Testis (tissue), 3 donors: ENCODE measurements around the gene SNX8. TPM values are rescaled to one million over a fixed set of nuclear protein-coding genes. Genes with fewer than 3 reads are reported as not detected.

Experiments
- DNase-seq: peaks from one replicate; pipeline ENCODE4 v3.0.0-alpha.2; 2019
- H3K27ac ChIP-seq, 2 donors: fragments of 200-600 bp; sonication (generic); one replicate each; pipeline ENCODE4 v1.5.1; 2019
- H3K27me3 ChIP-seq: fragments of 200-600 bp; sonication (generic); one replicate; pipeline ENCODE4 v1.5.1; 2019
- H3K36me3 ChIP-seq: fragments of 200-600 bp; sonication (generic); one replicate; pipeline ENCODE4 v1.5.1; 2017; ENCODE audit warnings: low read depth; ENCODE audit errors: missing control alignments
- H3K4me1 ChIP-seq: fragments of 200-600 bp; sonication (generic); one replicate; pipeline ENCODE4 v1.5.1; 2019
- H3K4me3 ChIP-seq, 2 donors: fragments of 200-600 bp; sonication (generic); one replicate each; pipeline ENCODE4 v1.5.1; 2017 to 2019
- H3K9me3 ChIP-seq: fragments of 200-600 bp; sonication (generic); one replicate; pipeline ENCODE4 v1.5.1; 2017
- CTCF ChIP-seq, 3 experiments: fragments of 450-650 bp in 2 of 3; fragments of 200-600 bp in 1 of 3; sonication (generic) in 1 of 3; IDR thresholded peaks; one replicate each; pipeline ENCODE4 v1.5.1; 2016 to 2019; ENCODE audit warnings: antibody characterized with exemption in 3 of 3, mild to moderate bottlenecking in 2 of 3, moderate library complexity in 1 of 3
- POLR2A ChIP-seq: fragments of 450-650 bp; IDR thresholded peaks from one replicate; pipeline ENCODE4 v1.6.1; 2017; ENCODE audit warnings: antibody characterized with exemption, mild to moderate bottlenecking, moderate library complexity
- WGBS, 2 donors: methylation state at CpG; one replicate each; pipeline ENCODE4 v1.1.5; 2018; 5-methylcytosine and 5-hydroxymethylcytosine counted together
- intact Hi-C: fragments of 100-400 bp; cut with DNase I; formaldehyde crosslinking; loops from one replicate; pipeline ENCODE4 v1.15.1; 2023; ENCODE audit warnings: low total_unique reads
- polyA plus RNA-seq: library from polyadenylated mRNA; stranded (reverse); fragments of 350-450 nt; fragmentation: Illumina TruSeq; extraction: RNeasy Lipid Tissue Mini Kit (QIAGEN cat#74804); gene quantifications from one replicate; pipeline ENCODE4 v1.2.3, GENCODE V29; 2014; ENCODE audit warnings: low read depth, low replicate concordance; ENCODE audit not compliant: insufficient read depth
- total RNA-seq, 2 donors: library from RNA; depleted of rRNA; stranded (reverse); fragments of >200 nt; gene quantifications; one replicate each; pipeline ENCODE4 v1.2.3, GENCODE V29; 2016

Gene SNX8
- total and polyA plus RNA-seq, 3 donors from 2014 or later, result 50.9 to 90.8 (median 66.8) TPM

GRCh38 chr7:2301511-2301863 is 12.8 kb downstream of the SNX8 start:
- DNase-seq, result no peak
- WGBS, 2 donors, result 90 to 93% methylated on average over 6 of the region's 6 CpGs
- Histone ChIP-seq H3K9me3 (no peaks in the 10 kb centered on the region), H3K27me3 (no peaks in the 10 kb centered on the region), H3K36me3 (no peaks in the 10 kb centered on the region), H3K4me1 (peaks cover 8% of the 10 kb centered on the region), H3K27ac (no peak overlapping the region), H3K4me3 (no peak overlapping the region)
- intact Hi-C loops, result no loop called here
- no peak for TF ChIP-seq CTCF (IDR thresholded peaks at IDR 0.05)

GRCh38 chr7:2299870-2300512 is 14.2 kb downstream of the SNX8 start:
- intact Hi-C loops, result no loop called here
- DNase-seq, result no peak
- 63 to 78% methylated on average over 9 of the region's 9 CpGs for WGBS, 2 donors
- no peaks in the 10 kb centered on the region for H3K9me3 ChIP-seq
- no peaks in the 10 kb centered on the region for H3K27me3 ChIP-seq
- no peaks in the 10 kb centered on the region for H3K36me3 ChIP-seq
- peak overlapping the region in 1 of 2 donors; percentile 73 for H3K27ac ChIP-seq
- H3K4me1 ChIP-seq, result peaks cover 4% of the 10 kb centered on the region
- no peak overlapping the region for H3K4me3 ChIP-seq
- no peak for TF ChIP-seq POLR2A
- no peak for TF ChIP-seq CTCF (IDR thresholded peaks at IDR 0.05)

- no peaks in the 10 kb centered on the region for H3K27me3 ChIP-seq
- H3K9me3 ChIP-seq, result no peaks in the 10 kb centered on the region
- 66 to 83% methylated on average over 16 to 18 of the region's 18 CpGs for WGBS, 2 donors
- H3K36me3 ChIP-seq, result no peaks in the 10 kb centered on the region
- intact Hi-C loops, result no loop called here
- peak overlapping the region in 1 of 2 donors; percentile 73 for H3K27ac ChIP-seq
- no peak overlapping the region for H3K4me3 ChIP-seq
- no peak for TF ChIP-seq CTCF (IDR thresholded peaks at IDR 0.05)
- DNase-seq, result no peak
- H3K4me1 ChIP-seq, result no peaks in the 10 kb centered on the region
Measured at GRCh38 chr7:2299131-2299829, 15.0 kb downstream of the SNX8 start.

GRCh38 chr7:2296832-2297231 is 17.4 kb downstream of the SNX8 start:
- Histone ChIP-seq H3K36me3 (no peaks in the 10 kb centered on the region), H3K27ac (no peak overlapping the region), H3K4me1 (no peaks in the 10 kb centered on the region), H3K9me3 (no peaks in the 10 kb centered on the region), H3K27me3 (no peaks in the 10 kb centered on the region), H3K4me3 (no peak overlapping the region)
- WGBS, 2 donors, result 97 to 98% methylated on average over 6 of the region's 6 CpGs
- DNase-seq, result no peak
- intact Hi-C loops, result no loop called here
- no peak for TF ChIP-seq POLR2A
- no peak for TF ChIP-seq CTCF (IDR thresholded peaks at IDR 0.05)
